Endometrial microvascular endothelial cells (primary cell): ENCODE measurements around the gene DNAJC1. TPM values are rescaled to one million over a fixed set of nuclear protein-coding genes. Genes with fewer than 3 reads are reported as not detected.

ENCODE experiments used
- in situ Hi-C: cut with HindIII; loops from 2 replicates; pipeline ENCODE4 v1.10.0; 2017; ENCODE audit warnings: low sequenced_read_pairs, low pct_unique_long_range_greater_than_20kb; ENCODE audit errors: inconsistent ontology term
- total RNA-seq: library from RNA; depleted of rRNA; stranded (reverse); fragments of >200 nt; gene quantifications from one replicate; pipeline ENCODE4 v1.2.3, GENCODE V29; 2015; ENCODE audit errors: inconsistent ontology term

DNAJC1 gene
- total RNA-seq, 1 donor from 2014 or later = 15.0 TPM

DNA sequence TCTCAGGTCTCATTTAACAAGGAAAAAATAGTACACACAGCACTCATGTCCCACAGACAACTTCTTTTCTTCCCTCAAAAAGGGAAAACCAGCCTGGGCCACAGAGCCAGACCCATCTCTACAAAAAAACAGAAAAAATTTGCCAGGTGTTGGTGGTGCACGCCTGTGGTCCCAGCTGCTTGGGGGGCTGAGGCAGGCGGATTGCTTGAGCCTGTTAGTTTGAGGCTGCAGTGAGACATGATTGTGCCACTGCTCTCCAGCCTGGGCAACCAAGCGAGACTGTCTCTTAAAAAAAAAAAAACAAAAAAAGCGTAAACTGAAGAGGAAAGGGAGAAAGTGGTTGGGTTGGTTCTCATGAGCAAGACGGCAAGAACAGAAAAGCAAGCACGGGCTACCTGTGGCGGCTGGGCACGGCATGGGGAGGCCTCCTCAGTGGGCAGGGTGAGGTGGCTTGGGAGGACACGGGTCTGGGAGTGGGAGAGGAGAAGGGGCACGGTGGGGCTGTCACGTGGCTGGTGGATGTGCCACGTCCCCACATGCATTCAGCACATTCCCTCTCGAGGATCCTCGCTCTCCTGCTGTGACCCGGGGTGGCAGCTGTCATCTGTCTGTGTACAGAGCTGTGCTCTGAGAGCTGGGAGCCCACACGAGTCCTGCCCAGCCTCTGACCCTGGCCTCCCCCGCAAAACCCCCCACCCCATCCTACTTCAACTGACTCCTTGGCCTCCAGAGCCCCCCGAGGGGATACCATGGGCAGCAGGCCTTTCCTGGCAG, 249.8 kb downstream of the DNAJC1 start:
- in situ Hi-C loops = no loop called here

DNA sequence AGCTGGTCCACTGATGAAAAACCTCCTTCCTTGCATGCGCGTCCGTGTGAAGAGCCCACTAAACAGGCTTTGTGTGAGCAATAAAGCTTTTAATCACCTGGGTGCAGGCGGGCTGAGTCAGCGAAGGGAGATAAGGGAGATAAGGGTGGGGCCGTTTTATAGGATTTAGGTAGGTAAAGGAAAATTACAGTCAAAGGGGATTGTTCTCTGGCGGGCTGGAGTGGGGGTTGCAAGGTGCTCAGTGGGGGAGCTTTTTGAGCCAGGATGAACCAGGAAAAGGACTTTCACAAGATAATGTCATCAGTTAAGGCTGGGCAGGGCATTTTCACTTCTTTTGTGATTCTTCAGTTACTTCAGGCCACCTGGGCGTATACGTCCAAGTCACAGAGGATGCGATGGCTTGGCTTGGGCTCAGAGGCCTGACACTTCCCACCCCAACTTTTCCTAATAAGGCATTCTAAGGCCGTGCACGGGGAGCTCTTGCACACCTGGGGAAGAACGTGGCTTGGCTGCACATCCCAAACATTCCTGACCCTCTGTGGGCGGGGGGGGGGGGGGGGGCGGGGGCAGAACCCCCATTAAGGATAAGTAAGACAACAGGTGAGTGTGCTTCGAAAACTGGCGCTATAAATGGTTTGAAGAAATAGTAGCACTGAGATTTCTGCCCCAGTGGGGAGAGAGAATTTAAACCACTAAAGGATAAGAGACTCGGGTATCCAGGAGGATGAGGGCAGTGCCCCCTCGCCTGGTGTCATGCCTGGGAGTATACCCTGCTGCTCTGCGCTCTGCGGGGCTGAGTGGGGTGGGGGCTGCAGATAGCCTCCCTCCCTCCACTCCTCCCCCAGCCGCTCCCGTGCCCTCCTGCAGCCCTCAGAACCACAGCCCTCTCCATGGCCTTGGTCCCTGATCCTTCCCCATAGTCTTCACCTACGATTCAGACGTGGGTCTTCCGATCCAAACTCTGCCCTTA, 251.9 kb downstream of the DNAJC1 start:
- in situ Hi-C loops = no loop called here

DNA sequence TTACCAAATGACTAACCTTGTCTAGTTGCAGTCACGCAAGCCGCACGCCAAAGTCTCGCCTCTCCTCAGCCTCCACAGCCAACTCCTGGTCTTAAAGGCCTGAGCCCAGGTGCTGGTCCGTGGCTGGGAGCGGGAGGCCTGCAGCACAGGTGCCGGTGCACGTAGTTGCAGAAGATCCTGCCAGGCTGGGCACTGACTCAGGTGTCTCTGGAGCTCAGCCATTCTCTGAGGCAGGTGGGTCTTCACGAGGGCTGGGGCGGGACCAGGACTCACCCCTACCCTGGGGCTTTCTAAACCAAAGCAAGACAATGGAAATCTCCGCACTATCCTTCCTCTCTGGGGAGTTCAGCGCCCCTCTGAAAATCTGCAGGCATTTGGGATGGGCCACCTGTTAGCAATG, 253.1 kb downstream of the DNAJC1 start:
- in situ Hi-C loops = no loop called here

DNA sequence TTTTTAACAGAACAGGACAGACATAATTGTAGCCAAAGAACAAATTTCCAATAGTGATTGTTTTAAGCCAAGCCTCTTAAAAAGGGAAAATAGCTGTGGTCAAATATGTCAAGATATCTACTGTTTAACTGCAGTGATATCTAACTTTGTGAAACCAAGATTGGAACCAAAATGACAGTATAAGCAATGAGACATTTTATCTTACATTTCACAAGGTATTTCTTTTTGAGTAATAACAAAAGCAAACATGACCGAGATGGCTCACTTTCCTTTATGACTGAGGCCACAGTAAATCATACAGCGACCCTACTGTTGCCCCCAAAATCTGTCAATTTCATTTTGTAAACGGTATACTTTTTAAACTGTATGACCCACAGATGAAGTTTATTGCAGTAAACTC, 253.7 kb downstream of the DNAJC1 start:
- in situ Hi-C loops = no loop called here

DNA sequence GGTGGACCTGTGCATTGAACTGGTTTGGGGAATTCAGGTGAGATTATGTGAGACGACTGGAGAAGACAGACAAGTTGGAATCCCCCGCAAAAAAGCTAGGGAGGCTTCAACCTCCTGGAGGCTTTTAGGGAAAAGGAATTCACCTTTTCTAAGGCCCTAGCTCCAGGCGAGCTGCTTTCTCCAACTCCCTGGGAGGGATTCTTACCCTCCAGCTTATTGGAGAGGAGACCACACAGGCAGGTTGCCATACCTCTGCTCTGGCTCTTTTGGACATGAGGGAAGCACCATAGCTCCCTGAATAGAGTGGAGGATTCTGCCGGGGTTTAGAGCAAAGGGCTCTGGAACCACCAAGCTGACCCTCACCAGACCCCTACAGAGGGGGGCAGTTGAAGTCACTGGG, 255.7 kb downstream of the DNAJC1 start:
- in situ Hi-C loops = no loop called here

DNA sequence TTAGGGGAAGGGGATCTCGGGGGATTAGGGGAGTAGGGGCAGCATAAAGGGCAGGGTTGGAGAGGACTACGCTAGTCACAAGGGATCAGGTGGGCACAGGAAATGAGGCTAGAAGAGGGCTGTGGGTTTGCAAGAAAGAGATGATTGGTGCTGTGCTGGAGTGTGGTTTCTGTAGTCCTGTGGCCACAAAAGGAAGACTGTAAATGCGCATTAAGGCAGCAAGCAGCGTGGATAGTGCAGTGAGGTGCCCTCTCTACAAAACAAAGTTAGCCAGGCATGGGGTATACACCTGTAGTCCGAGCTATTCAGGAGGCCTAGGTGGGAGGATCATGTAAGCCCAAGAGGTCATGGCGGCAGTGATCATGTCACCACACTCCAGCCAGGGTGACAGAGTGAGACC, 257.4 kb downstream of the DNAJC1 start:
- in situ Hi-C loops = no loop called here

DNA sequence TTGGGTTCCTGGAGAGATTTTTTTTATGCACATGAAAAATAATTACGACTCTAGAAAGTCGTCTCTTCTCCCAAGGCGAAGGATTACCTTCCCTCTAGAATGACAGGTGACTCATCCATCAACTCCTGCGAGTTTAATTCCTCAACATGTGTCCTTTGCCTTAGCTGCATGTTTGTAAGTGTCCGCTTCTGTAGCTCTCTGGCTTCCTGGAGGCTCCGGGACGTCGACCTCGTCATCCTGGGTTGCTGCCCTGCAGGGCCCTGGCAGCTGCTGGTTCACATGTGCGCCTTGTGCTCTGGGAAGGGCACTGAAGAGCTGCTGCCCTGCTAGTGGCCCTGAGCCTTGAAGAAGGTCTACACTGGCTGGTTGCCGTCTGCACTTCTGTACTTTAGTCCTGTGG, 259.3 kb downstream of the DNAJC1 start:
- in situ Hi-C loops = no loop called here

DNA sequence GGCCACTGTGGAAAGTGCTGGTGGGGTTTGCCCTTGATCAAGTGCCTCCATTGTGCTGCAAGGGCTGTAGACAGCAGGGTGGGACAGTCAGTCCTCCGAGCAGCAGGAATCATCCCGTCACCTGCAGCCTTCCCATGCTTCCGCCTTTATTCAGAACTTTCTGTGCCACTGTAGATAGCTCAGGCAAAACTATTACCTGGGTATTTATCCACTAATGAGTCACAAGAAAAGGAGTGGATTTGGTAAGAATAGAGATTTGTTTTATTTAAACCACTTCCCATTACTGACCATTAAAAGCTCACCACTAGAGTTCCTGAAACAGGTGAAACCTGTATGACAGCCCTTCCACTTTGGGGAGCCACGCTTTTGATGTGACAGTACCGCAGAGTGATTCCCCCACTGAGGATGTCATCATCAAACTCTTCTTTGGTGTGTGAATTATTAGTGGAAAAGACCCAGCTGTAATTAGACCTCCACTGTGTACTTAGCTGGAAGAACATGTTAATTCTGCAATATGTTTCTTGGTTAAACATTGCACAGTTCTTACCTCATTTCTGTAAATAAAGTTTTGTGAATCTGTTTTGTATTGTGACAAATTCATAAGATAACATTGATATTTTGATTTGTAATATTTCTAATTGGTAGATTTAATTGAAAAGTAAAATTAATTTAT, 260.7 kb downstream of the DNAJC1 start:
- in situ Hi-C loops = no loop called here

DNA sequence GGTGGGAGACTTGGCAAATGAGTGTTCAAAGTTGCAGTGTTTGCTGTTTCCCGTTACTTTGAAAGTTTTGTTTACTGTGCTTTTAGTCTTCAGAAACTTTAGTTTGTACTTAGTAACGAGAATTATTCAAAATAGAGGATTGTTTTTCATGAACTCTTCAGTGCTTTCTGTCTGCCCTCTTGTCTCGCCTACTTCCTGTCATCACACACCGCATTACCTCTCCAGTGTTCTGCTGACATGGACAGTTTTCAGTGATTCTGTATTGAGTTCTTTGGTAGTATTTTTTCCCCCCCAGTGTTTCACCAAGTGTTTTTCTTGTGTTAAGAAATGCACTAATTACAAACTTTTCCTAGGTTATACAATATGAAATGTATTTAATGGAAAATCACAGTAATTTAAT, 262.5 kb downstream of the DNAJC1 start:
- in situ Hi-C loops = no loop called here

DNA sequence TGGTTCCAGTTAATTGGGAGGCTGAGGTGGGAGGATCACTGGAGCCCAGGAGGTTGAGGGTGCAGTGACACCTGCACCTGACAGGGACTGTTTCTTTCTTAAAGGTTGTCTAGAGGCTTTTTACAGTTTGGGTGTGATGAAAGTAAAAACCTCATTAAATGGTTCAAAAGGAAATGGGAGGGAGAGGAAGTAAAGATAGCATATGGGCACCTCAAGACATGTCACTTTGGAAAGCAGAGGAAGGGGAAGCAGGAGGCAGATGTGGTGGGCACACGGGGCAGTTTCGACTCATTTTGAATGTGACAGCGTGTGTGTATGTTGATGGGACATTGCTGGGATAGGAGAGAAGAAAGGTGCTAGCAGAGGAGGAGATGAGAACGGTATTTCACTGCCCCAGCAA, 266.4 kb downstream of the DNAJC1 start:
- in situ Hi-C loops = no loop called here

DNA sequence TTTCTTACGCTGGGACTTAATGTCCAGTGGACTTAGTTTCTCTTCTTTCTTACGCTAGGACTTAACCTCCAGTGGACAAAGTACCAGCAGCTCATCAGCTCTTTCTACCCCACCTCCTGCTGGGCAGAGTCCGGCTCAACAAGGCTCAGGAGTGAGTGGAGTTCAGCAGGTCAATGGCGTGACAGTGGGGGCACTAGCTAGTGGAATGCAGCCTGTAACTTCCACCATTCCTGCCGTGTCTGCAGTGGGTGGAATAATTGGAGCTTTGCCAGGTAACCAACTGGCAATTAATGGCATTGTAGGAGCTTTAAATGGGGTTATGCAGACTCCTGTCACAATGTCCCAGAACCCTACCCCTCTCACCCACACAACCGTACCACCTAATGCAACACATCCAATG, 269.8 kb downstream of the DNAJC1 start:
- in situ Hi-C loops = no loop called here

DNA sequence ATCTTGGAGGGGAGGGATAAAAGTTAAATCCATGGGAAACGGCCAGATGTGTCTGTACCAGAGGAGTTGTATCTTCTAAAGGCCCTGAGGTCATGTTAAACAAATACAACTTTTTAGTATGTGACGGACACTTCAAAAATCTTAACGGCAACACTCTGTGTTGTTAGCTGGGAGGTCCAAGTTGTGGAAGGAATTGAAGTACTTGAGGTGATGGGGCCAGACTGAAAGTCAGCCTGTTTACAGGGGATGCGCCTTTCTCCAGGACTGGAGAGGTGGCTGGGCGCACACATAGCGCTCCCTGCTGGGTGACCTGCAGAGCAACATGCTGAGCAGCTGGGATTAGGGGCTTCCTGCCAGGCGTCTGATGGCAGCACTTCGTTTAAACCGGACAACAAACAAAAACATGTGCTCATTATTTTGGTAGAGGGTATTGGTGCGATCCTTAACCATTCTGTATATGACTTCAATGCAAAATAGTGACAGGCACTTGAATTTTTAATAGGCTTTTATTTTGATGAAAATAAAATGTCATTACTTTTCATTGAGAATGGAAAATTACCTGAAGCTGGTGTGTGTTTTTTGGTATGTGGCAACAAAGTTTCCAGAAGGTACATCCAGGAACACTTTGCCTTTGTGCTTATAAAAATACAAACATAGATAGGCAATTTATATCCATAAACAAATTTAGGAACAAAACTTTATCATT, 271.3 kb downstream of the DNAJC1 start:
- in situ Hi-C loops = no loop called here

DNA sequence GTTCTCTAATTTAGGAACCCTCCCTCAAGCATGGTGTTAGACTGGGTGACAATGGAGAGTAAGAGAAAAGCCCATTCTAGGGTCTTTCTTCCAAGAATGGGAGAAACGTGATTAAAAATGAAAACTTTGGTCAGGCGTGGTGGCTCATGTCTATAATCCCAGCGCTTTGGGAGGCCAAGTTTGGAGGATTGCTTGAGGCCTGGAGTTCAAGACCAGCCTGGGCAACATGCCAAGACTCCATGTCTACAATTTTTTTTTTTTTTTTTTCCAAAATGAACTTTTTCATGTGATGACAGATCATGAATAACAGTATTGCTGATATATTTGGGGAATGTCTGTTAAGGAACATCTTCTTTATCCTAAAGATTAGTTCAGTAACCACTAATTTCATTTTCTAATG, 274.9 kb downstream of the DNAJC1 start:
- in situ Hi-C loops = no loop called here

DNA sequence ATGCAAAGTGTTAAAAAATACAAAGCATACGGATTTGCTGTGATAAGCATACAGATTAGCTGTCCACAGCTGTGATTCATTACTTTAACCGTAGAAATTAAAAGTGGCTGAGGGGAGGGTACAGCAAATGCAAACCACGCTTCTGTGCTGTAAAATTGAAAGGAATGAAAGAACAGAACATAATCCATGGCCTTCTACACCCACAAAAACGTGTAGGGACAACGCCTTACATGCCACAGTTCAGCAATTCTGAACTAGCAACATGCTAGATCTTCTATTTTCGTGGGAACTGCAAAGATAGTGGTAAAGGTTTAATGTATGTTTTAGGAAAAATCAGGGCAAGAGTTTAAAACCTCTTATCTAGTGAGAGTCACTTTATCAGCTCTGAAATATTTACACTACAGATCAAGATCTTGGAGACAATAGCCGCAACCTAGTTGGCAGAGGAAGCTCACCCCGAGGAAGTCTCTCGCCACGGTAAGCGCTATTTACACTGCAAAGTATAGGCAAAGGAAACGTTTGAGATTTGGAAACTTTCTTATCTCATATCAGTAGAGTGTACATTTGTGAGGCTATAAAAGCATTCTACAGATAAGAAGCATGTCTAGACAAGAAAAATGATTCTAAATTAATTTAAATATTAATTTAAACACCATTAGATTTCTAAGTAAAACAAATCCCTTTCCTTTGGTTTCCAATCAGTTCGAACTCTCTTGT, 275.9 kb downstream of the DNAJC1 start:
- in situ Hi-C loops = no loop called here

DNA sequence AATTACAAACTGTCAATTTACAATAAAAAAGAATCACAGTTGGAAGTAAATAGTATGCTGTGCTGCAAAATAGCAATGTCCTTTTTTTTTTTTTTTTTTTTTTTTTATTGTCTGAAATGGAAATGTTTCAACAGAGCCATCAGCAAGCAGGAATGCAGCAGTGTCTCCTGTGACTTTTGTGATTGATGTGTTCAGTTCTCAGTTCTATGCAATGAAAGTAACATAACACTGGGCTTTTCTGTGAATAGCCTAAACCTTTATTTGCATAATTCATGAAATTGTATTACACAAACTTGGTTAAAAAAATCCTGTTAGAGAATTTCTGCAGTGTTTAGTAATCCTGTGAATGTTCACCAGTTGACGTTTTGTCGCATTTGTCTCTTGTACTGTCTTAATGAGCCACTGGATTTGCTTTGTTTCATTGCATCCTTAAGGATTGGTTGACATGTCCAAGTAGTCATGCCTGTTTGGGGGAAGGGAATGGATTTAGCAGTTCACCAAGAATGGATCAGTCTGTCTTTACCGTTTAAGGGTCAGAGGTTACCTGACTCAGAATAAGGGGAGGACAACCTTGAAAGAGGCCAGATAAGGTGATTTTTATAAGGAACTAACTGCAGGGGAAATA, 276.8 kb downstream of the DNAJC1 start:
- in situ Hi-C loops = no loop called here

DNA sequence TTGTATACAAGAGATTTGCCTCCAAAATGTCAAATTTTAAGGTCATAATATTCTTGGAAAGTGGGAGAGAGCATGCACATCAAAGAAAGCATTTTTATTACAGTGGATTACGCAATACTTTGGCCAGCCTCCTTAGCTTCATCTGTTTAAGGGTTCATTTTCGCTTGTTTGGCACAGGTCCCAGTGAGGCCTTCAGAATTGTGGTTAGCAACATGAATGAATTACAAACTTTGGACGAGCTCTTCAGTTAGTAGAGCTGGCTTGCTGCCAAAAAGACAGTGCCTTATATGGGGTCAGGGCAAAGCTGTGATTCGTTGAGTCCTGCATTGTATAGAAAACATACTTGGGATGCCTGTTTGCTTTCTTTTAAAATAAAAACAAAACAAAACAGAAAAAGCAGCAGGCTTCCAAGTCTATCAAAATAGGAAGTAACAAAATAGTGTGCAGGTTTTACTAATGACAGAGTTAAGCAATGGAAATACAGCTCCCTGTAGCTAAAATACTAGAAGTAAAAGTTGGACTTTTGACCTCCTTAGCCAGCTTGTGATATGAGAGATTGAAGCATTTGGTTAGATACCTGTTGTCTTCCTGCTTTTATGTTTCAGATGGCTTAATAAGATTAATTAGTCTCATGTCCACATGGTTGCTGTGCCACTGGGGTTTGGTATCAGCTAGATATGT, 278.7 kb downstream of the DNAJC1 start:
- in situ Hi-C loops = no loop called here

DNA sequence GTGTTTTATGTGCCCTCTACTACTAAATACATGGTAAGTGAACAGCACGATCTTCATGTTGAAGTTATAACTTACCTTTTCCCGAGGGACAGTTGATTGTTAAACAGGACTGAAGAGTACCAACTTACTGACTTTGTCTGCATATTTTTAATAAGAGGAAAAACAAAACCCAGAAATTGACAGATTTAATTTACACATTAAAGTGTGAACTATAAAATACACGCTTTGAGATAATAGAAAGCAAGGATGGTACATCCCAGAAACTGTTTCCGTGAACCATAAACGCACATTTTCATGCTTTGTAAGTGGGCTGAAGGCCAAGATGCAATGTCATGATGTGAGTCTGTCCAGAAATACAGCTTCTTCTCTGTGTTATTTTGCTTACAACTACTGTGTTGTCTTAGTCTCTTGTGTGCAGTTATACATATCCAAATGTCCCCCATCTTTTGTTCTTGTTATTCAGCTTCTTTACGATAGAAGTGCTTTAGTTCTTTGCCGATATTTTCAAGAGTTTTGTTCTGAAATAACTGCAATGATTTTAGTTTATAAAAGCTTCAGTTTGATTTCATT, 279.4 kb downstream of the DNAJC1 start:
- in situ Hi-C loops = no loop called here
